HS-27A (cell line): Measurements from ENCODE around the gene ELF1.
"Not testable (repeated sequence)": the region's sequence is repeated elsewhere in the genome, so short reads cannot be mapped to it uniquely, and the experiment has no call there.

Experiments
- DNase-seq: peaks from one replicate; pipeline ENCODE4 v3.0.0-alpha.2; 2012; ENCODE audit warnings: low read depth, missing footprints

The ELF1 gene

DNA sequence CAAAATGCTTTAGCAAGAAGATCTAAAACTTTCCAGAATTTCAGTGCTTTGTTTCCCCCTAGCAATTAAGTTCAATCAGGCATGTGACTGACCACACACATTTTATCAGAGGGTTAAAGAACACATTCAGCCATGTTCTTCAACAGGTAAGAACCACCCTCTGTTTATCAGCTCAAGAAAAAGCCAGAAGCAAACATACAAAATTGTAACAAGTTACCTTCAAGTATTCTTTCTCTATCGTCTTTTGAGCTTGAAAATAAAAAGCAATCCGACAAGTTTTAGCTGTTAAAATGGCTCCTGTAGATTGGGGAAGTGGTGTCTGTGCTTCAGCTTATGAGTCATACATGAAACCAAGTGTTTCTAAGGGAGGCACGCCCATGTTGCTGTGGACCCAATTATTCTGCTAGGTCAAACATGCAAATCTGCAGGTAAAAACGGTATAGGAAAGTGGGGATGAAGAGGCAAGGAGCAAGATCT, at the start of gene ELF1:
TSS of gene ELF1 (minus strand) at position 306 of the 477 bp plus-strand sequence. CDS start 37,262 bp downstream, outside the sequence.
- peak; percentile 47 for DNase-seq

DNA sequence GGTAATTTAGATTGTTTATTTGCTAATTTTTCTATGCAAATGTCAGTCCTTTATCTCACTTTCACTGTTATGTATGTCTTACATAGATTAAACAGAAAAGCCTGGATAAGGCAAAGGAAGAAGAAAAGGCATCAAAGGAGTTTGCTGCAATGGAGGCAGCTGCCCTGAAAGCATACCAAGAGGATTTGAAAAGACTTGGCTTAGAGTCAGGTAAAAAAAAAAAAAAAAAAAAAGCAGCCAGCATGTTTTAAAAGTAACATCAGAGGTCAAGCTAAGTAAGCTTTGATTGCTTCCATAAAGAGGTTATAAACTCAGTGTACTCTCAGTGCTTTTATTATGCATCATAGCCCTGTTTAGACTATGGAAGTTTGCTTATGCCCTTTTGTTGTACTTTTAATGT, 46.0 kb upstream of the ELF1 start:
- no peak for DNase-seq

DNA sequence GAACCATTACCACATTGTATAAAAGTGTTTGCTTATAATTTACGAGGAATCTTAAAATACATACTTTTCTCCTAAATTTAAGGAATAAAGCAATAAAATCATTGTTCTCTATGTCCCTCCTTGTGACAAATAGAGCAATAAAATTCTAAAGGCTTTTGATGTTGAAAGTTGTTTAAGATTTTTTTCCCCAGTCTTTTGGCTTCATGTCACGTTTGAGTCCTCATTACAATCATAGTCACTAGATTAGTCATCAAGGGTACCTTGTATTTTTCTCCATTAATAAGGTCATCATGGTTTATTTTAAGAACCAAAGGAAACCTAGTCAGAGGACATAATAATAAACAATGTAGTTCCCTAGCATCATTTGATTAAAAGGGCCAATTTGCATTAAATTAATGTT, 45.4 kb upstream of the ELF1 start:
- DNase-seq, result no peak

DNA sequence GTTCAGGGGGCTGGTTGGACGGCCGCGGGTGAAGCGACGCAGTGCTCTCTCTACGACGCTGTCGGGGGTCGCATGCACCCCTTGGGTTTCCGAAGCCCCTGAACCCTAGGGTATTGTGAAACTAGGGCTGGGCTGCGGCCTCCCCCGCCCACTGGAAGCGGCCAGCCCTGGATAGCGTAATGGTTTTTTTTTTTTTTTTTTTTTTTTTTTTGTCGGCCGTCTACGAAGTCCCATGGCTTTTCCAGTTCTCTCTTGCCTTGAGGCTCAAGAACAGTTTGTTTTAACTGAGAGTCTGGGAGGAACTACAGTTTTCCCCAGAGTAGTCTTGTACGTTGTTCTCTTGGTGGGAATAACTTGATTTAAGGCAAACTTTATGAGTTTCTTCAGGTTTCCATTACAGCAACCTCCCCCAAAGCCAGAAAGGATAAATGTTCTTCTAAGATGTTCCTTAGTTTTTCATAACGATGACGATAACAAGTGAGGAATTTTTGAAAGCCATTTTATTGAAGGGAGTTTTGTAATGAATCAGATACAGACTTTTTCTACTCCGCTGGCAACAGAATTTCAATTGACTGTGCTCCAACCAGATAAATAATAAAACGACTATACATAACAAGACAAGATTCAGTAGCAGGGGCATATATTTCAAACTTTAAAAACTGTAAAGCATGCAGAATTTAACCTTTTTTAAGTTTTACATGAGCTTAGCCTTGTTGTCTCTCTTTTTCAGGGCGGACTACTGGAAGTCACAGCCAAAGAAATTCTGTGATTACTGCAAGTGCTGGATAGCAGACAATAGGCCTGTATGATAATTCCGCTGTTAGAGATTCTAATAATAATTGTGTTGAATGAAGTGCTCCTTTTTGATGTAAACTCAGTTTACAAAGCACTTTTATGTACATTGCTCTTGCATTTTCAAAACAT, 43.1 kb upstream of the ELF1 start:
- DNase-seq, result peak; percentile 33

DNA sequence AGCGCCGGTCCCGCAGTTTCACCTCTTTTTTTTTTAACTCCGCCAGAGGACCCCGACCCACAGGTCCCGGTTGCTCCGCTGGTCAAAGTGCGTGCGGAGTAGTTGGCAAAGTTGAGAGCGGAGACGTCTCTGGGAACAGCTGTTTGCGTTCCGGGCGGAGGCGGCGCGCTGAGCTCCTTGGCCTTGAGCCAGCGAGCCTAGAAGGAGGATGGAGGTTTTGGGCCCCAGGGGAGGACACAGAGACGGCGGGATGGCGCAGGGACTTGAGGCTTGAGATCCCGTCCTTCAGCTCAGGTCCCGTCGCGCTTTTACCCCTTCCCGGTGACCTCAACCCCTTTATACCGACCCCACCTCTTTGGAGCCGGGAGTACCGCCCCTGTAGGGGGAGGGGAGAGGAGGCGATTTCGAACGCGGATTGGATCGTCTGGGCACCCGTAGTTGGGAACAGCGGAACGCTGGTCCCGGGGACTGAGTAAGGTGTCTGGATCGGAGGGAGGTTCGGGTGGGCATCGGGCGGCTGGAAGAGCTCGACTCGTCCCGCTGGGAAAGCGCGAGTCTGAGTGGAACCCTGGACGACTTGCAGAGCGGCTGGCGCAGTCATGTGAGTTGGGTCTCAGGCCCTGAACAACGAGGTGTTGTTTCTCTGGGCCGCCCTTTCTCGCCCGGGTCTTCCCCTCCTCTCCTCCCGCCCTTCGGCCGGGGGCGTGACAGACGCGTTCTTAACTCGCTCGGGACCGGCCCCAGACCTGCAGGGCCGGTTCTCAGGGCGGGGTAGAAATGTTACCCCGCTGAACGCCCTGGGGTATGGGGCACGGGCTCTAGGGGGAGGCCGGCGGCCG, 42.2 kb upstream of the ELF1 start, which contains the start of gene WBP4:
TSS of gene WBP4 (plus strand) at position 435 of the 839 bp plus-strand sequence. CDS start at position 600, 165 bp downstream.
- peak; percentile 83 for DNase-seq

DNA sequence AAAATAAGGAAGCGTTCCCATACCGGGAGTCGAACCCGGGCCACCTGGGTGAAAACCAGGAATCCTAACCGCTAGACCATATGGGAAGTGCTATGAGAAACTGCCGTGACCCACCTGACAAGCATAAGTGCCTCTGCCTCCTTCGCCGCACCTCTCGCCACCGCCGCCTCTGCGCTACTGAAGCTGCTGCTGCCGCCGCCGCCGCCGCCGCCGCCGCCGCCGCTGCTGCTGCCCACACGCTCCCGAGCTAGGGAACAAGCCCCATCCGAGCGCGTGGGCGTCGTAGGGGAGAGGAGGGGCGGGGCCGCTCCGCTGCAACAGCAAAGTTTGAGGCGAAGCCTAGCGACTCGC, 41.6 kb upstream of the ELF1 start:
- DNase-seq, result peak; percentile 39

DNA sequence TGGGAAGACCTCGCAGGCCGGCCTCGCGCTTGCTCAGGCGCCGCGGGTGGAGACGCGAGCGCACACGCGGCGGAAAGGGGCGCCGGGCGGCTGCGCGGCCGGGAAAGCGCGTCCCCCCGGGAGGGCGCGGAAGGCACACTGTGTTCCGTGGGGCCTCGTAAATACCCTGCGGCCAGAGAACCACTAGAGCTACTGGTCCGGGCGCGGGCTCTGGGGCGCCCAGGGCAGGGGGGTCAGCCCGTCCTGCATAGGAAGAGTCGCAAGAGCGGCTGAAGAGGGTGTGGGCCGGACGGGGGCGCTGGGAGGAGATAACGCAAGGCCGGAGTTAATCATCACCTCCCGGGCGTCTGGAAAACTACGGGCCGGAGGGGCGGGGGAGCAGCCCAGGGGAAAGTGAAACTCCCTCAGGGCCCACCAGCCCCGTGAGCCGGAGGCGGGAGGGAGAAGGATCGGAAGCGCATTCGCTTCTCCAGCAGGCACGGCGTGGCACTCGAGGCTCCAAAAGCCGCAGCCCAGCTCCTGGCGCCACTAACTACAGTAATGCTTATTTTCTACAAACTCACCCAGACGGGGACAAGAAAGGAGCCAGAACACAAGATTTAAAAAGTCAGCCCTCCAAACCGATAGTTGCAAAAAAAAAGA, 41.1 kb upstream of the ELF1 start:
- DNase-seq, result peak; percentile 64

DNA sequence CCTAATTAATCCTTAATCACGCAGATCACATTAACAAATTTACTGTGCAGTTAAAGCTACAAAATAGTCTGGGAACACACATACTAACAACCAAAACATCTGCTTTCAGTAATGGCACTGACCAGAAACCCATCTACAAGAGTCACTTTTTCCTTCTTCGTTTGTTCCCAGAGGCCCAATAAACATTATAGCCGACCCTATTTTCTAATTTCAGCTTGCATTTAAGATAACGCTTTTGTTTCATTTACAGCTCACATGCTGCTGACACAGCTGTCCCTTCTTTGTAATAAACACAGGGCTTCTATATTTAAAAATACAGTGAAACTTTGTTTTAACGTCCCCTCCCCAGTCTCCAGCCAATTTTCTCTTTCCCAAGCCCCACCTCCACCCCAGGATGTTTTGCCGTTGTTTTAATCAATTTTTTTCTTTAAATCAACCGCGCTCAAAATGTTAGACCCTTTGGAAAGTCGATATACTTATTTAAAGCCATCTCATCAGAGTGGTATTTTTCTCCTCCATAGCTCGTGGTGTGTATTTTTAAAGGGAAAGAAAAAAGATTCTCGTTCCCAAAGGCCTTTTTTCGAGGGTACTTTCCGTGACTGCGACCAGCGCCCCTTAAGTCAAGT, 40.5 kb upstream of the ELF1 start:
- no peak for DNase-seq

DNA sequence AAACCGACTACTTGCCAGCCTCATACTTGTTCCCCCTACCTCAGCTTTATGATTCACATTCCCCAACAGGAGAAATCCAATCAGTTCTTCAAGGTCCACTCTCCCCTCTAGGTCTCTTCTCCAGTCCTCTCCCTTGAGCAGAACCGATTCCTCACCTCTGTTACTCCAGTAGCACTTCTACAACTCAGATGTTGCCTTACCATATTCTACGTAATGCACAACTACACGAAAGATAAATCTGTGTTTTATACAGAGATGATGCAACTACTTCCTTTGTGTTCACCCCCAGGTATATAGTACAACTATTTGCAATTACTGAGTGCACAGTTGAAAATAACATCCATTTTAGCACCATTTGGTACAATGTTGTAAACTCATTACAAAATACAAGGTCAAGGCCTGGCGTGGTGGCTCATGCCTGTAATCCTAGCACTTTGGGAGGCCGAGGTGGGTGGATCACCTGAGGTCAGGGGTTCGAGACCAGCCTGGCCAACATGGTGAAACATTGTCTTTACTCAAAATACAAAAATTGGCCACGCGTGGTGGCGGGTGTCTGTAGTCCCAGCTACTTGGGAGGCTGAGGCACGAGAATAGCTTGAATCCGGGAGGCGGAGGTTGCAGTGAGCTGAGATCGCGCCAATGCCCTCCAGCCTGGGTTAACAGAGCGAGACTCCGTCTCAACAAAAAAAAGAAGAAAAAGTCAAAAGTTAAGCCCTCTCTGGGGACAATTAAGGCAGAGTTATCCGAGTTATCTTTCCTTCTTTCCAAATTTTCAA, 39.4 kb upstream of the ELF1 start:
- DNase-seq, result no peak

DNA sequence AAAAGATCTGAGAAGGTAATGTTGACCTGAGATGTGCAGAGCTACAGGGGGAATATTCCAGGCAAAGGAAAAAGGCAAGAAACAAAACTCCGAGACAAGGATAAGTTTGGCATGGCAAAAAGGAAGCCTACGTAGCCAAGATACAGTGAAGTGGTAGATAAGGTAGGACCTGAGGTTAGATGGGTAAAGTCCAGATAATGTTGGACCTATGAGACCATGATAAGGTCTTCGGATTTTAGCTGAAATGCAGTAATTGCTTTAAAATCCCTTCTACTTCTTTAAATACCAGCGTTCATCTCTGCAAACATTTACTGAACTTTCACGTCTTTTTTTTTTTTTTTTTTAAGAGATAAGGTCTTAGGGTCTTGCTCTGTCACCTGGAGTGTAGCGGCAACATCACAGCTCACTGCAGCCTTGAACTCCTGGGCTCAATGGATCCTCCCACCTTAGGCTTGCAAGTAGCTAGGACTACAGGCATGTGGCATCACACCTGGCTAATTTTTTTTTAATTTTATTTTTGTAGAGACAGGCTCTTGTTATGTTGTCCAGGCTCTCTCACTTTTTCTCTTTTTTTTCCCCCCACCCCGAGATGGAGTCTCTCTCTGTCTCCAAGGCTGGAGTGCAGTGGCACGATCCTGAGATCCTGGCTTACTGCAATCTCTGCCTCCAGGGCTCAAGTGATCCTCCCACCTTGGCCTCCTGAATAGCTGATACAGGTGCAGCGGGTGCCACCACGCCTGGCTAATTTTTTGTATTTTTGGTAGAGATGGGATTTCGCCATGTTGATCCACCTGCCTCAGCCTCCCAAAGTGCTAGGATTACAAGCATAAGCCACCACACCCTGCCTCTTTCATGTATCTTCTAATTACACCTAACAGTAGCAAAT, 38.0 kb upstream of the ELF1 start:
- DNase-seq, result no peak

DNA sequence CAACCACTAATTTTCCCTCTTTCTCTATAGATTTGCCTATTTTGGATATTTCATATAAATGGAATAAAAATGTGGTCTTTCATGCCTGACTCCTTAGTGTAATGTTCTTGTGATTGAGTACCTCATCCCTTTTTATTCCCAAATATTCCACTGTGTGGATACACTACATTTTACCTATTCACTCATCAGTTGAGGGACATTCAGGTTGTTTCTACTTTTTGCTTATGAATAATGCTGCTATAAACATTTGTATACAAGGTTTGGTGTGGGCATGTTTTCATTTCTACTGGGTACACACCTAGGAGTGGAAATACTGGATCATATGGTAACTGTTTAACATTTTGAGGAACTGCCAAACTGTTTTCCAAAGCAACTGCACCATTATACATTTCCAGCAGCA, 37.1 kb upstream of the ELF1 start:
- no peak for DNase-seq

DNA sequence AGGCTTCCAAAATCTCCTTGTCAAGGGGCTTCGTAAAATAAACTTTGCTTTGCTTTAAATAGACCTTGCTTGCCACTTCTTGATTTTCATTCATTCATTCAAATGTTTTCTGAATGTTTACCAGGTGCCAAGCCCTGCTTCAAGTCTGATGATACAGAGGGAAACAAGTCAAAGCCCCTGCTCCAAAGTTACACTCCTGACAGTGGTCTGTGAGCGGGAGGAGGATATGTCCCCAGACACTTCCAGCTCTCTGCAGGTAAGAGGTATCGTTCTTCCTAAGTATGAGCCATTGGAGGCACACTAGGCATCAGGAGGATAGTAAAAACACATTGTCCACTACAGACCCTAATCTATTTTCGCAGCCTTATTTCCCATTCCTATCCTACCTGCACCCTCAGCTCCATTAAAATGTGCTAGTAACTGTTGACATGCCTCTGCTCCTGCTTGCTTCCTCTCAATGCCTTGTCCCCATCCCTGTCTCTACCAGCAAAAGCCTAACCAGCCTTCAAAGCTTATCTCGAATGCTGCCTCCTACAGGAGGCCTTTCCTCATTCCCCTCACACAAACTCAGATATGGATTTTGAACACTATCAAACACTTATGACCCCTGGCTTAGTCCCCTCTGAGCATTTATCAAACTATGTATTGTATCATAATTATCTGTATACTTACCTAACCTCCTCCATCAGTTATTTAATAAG, 36.0 kb upstream of the ELF1 start:
- no peak for DNase-seq

DNA sequence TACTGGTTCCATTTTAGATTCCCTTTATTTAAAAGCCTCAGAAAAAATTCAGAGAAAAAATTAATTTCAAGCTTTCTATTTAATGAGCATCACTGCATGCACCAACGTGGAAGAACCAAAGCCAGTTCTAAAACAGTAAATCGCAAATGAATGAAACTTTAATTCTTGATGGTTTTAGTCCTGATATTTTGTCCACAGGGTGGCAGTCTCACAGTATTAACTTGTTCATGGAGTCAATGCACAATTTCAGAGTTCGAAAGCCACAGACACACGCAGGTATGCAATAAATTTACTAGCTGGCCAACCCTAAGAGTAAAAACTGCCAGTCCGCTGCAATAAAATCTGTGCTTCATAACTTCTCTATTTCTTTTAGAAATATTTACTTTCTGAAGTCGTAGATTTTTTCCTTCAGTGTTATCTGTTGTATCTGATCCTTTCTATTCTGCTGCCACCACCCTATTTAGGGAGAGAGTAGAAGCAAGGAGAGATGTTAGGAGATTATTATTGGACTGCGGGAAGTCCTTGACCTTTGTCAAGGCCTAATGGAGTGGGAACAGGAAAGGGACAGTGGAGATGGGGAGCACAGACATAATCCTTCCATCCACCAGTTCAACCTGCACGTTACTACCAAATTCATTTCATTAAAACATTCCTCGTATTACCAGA, 35.2 kb upstream of the ELF1 start:
- DNase-seq, result no peak

DNA sequence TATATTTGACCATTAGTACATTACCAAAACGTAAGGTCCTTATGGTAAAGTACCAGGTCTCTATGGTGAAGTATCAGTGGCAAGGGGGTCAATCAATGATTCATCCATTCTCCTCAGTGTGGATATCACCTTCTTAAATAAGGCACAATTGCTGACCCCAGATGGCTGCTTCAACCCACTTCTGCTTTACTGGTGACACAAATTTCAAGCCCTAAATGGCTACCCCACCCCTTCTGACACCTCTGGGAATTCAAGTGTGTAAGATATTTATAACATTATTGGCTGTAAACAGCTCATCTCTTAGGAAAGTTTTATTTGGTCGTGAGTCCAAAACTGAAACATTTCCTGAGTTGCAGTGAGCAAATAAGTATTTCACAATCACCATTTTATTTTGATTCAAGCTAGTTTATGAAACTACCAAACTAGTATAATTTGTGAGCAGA, 34.3 kb upstream of the ELF1 start:
- no peak for DNase-seq

DNA sequence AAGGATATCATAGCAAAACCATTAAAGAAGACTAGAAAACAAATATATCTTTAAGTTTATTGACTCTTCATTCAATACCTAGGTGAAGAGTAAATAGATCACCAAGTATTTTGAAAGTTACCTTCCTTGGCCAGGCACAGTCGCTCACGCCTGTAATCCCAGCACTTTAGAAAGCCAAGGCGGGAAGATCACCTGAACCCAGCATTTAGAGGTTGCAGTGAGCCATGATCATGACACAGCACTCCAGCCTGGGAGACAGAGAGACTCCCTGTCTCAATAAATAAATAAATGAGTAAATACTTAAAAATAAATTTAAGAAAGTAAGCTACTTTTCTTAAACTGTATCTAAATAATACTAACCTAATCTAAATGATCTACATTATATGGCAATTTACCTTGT, 33.3 kb upstream of the ELF1 start:
- no peak for DNase-seq

DNA sequence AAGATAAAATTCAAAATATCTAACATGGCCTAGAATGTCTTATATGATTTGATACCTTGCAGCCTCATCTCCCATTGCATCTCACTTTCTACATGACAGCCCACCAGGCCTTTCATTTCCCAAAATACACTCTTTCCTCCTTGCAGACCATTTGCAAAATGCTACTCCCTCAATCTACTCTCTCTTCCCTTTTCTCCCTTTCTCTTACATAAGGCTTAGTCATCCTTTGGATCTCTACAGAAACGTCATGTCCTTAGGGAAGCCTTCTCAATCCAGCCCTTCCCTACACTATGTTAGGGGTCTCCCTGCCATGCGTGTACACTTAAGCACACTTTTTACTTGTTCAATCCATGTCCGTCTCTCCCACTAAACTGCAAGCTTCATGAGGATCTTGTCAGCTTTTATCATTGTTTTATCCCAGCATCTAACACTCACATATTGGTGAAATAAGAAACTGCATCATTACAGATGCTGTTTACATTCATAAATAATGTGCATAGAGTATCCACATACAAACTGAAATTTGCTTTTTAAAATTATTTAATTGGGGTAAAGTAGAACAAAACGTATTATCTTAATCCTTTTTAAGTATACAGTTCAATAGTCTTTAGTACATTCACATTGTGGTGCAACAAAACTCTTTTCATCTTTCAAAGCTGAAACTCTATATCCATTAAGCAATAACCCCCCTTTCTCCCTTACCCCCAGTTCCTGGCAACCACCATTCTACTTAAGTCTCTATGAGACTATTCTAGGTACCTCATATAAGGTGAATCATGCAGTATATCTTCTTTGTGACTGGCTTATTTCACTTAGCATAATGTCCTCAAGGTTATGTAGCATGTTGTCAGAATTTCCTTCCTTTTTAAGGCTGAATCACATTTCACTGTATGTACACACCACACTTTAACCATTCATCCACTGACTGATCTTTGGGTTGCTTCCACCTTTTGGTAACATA, 30.6 kb upstream of the ELF1 start:
- DNase-seq, result no peak

DNA sequence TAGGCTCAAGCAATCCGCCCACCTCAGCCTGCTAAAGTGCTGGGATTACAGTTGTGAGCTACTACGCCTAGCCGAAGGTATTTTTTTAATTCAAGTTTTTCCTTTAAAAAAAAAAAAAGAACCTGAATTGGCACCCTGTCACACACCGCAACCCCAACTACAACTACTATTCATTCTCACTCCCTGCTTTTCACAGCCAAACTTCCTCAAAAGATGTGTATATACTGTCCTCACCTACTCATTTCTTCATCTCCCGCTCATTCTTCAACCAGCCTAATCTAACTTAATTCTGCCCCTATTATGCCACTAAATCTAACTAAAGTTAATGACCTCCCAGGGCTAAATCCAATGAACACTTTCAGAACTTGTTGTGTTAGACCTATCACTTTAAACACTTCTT, 29.5 kb upstream of the ELF1 start:
- no peak for DNase-seq

DNA sequence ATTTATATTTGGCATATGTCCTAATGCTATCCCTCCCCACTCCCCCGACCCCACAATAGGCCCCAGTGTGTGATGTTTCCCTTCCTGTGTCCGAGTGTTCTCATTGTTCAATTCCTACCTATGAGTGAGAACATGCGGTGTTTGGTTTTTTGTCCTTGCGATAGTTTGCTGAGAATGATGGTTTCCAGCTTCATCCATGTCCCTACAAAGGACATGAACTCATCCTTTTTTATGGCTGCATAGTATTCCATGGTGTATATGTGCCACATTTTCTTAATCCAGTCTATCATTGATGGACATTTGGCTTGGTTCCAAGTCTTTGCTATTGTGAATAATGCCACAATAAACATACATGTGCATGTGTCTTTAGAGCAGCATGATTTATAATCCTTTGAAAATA, 23.3 kb upstream of the ELF1 start:
- DNase-seq, result not testable (repeated sequence)
